Liver (tissue), 3 donors: ENCODE measurements around the gene LEF1.

Experiments used
- RAD21 ChIP-seq, 2 donors: IDR thresholded peaks; 2 replicates each; pipeline ENCODE4 v1.6.1; 2016; ENCODE audit warnings: antibody characterized with exemption in 2 of 2, mild to moderate bottlenecking in 2 of 2
- REST ChIP-seq: IDR thresholded peaks from 2 replicates; pipeline ENCODE4 v1.6.1; 2016; ENCODE audit warnings: antibody characterized with exemption, mild to moderate bottlenecking
- TAF1 ChIP-seq: conservative IDR thresholded peaks from 2 replicates; pipeline ENCODE4 v1.6.1; 2016; ENCODE audit warnings: antibody characterized with exemption, mild to moderate bottlenecking
- TF ChIP-seq, protein P1 (sequence below): fragments of 150-350 bp; IDR thresholded peaks from 2 replicates; pipeline ENCODE4 v1.5.1; 2017; ENCODE audit warnings: improper control_type of control experiment, low read depth, low read length; ENCODE audit not compliant: missing input control
- donor health status: healthy.
- donor health status: healthy.

DNA sequence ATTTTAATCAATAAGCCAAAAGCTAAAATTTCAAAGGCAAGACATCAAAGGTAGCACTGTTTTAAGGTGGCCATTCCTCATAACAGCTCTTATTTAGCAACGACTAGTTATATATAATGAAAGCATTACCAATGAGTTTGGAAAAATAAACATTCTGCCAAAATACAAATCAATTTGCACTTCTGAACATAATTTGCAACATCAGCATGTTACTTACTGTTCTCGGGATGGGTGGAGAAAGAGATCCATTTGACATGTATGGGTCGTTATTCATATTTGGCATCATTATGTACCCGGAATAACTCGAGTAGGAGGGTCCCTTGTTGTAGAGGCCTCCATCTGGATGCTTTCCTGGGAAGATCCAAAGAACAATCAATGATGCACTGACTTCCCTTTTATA is 5.4 kb downstream of the LEF1 start:
- TF ChIP-seq, protein P1, sequence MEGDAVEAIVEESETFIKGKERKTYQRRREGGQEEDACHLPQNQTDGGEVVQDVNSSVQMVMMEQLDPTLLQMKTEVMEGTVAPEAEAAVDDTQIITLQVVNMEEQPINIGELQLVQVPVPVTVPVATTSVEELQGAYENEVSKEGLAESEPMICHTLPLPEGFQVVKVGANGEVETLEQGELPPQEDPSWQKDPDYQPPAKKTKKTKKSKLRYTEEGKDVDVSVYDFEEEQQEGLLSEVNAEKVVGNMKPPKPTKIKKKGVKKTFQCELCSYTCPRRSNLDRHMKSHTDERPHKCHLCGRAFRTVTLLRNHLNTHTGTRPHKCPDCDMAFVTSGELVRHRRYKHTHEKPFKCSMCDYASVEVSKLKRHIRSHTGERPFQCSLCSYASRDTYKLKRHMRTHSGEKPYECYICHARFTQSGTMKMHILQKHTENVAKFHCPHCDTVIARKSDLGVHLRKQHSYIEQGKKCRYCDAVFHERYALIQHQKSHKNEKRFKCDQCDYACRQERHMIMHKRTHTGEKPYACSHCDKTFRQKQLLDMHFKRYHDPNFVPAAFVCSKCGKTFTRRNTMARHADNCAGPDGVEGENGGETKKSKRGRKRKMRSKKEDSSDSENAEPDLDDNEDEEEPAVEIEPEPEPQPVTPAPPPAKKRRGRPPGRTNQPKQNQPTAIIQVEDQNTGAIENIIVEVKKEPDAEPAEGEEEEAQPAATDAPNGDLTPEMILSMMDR: no peak
- TF ChIP-seq REST (no peak), TAF1 (no peak), RAD21 (IDR thresholded peaks at IDR 0.05) (no peak)
